WTC11 (cell line): ENCODE data around the gene GPR176. TPM values are rescaled to one million over a fixed set of nuclear protein-coding genes. Genes with fewer than 3 reads are reported as not detected.

ENCODE experiments used
- ATAC-seq: fragments of 200-7000 bp; cut with Tn5 transposase; 2 replicates; pipeline ENCODE4 v1.10.0; 2021; ENCODE audit warnings: mild to moderate bottlenecking, moderate library complexity
- CTCF ChIA-PET: fragments of 300-600 bp; sonication (Branson Sonifier 250); formaldehyde crosslinking; loops from one replicate; lab custom pipeline; 2021; ENCODE audit warnings: antibody characterized with exemption; lab: Charles Lee
- POLR2A ChIA-PET: fragments of 350-600 bp; sonication (Branson Sonifier 250); formaldehyde crosslinking; loops from one replicate; lab custom pipeline; 2021; ENCODE audit warnings: antibody characterized with exemption; lab: Charles Lee
- DNase-seq: peaks from one replicate; pipeline ENCODE4 v3.0.0; 2021; ENCODE audit warnings: low spot score
- H3K27ac Mint-ChIP-seq: 2 replicates; pipeline ENCODE4 v1.8.0; 2021; ENCODE audit warnings: mixed read lengths
- H3K27me3 Mint-ChIP-seq: 2 replicates; pipeline ENCODE4 v1.8.0; 2021; ENCODE audit warnings: low read depth, mild to moderate bottlenecking, moderate library complexity, mixed read lengths
- H3K36me3 Mint-ChIP-seq: 2 replicates; pipeline ENCODE4 v1.8.0; 2021; ENCODE audit warnings: mixed read lengths
- H3K4me1 Mint-ChIP-seq: 2 replicates; pipeline ENCODE4 v1.8.0; 2022; ENCODE audit warnings: mixed read lengths
- H3K4me3 Mint-ChIP-seq: 2 replicates; pipeline ENCODE4 v1.8.0; 2021; ENCODE audit warnings: mild to moderate bottlenecking, moderate library complexity, mixed read lengths
- H3K9me3 Mint-ChIP-seq: 2 replicates; pipeline ENCODE4 v1.8.0; 2021; ENCODE audit warnings: mixed read lengths
- CBFB ChIP-seq: sonication (generic); formaldehyde crosslinking; IDR thresholded peaks from 2 replicates; pipeline ENCODE4 v1.8.1; 2022; ENCODE audit warnings: mild to moderate bottlenecking, low read depth, missing genetic modification reagents
- CREM ChIP-seq: sonication (generic); formaldehyde crosslinking; IDR thresholded peaks from 2 replicates; pipeline ENCODE4 v1.8.1; 2022; ENCODE audit warnings: mild to moderate bottlenecking, missing genetic modification reagents, moderate library complexity
- ELF4 ChIP-seq: sonication (generic); formaldehyde crosslinking; IDR thresholded peaks from 2 replicates; pipeline ENCODE4 v1.8.1; 2022; ENCODE audit warnings: low read depth, mild to moderate bottlenecking, moderate library complexity, missing genetic modification reagents
- GABPB1 ChIP-seq: sonication (generic); formaldehyde crosslinking; IDR thresholded peaks from 2 replicates; pipeline ENCODE4 v1.8.1; 2023; ENCODE audit warnings: mild to moderate bottlenecking, missing genetic modification reagents
- HMGA2 ChIP-seq: fragments of 250-450 bp; sonication (Bioruptor Pico); IDR thresholded peaks from 2 replicates; pipeline ENCODE4 v1.4.0; 2021; ENCODE audit warnings: mild to moderate bottlenecking, moderate library complexity
- IRF2 ChIP-seq: sonication (generic); formaldehyde crosslinking; IDR thresholded peaks from 2 replicates; pipeline ENCODE4 v1.8.0; 2022; ENCODE audit warnings: low read depth, missing genetic modification reagents, borderline replicate concordance
- JUN ChIP-seq: sonication (generic); formaldehyde crosslinking; IDR thresholded peaks from 2 replicates; pipeline ENCODE4 v1.8.0; 2023; ENCODE audit warnings: mild to moderate bottlenecking, missing genetic modification reagents
- MYBL2 ChIP-seq: sonication (generic); formaldehyde crosslinking; IDR thresholded peaks from 2 replicates; pipeline ENCODE4 v1.8.1; 2023; ENCODE audit warnings: mild to moderate bottlenecking, moderate library complexity, missing genetic modification reagents
- NFATC4 ChIP-seq: fragments of 250-450 bp; sonication (Bioruptor Pico); IDR thresholded peaks from 2 replicates; pipeline ENCODE4 v1.9.0; 2021; ENCODE audit warnings: mild to moderate bottlenecking
- NFYB ChIP-seq: sonication (generic); formaldehyde crosslinking; conservative IDR thresholded peaks from 2 replicates; pipeline ENCODE4 v1.8.0; 2022; ENCODE audit warnings: low read depth, missing genetic modification reagents
- NR1H2 ChIP-seq: sonication (generic); formaldehyde crosslinking; IDR thresholded peaks from 2 replicates; pipeline ENCODE4 v1.9.0; 2021; ENCODE audit warnings: mild to moderate bottlenecking, moderate library complexity, missing genetic modification reagents
- RORB ChIP-seq: fragments of 250-450 bp; sonication (Bioruptor Pico); IDR thresholded peaks from 2 replicates; pipeline ENCODE4 v1.9.0; 2021; ENCODE audit warnings: mild to moderate bottlenecking
- SOX15 ChIP-seq: fragments of 250-450 bp; sonication (Bioruptor Pico); IDR thresholded peaks from 2 replicates; pipeline ENCODE4 v1.9.0; 2021; ENCODE audit warnings: mild to moderate bottlenecking
- TP53 ChIP-seq: sonication (generic); formaldehyde crosslinking; IDR thresholded peaks from 2 replicates; pipeline ENCODE4 v1.8.1; 2023; ENCODE audit warnings: mild to moderate bottlenecking, missing genetic modification reagents
- ZBTB21 ChIP-seq: sonication (generic); formaldehyde crosslinking; IDR thresholded peaks from 2 replicates; pipeline ENCODE4 v1.8.1; 2023; ENCODE audit warnings: mild to moderate bottlenecking, missing genetic modification reagents, borderline replicate concordance
- ZNF423 ChIP-seq: fragments of 250-450 bp; sonication (Bioruptor Pico); IDR thresholded peaks from 2 replicates; pipeline ENCODE4 v2.1.2; 2022; ENCODE audit warnings: mild to moderate bottlenecking, moderate library complexity
- ZNF671 ChIP-seq: fragments of 250-450 bp; sonication (Bioruptor Pico); IDR thresholded peaks from 2 replicates; pipeline ENCODE4 v1.8.0; 2021; ENCODE audit warnings: mild to moderate bottlenecking
- total RNA-seq: library from RNA; stranded (reverse); gene quantifications from 3 replicates; pipeline ENCODE4 v1.2.3, GENCODE V29; 2021
- TF ChIP-seq, protein P1 (sequence below): sonication (generic); formaldehyde crosslinking; IDR thresholded peaks from 2 replicates; pipeline ENCODE4 v1.8.1; 2022; ENCODE audit warnings: missing genetic modification reagents, borderline replicate concordance
- TF ChIP-seq, protein P2 (sequence below): sonication (generic); formaldehyde crosslinking; IDR thresholded peaks from 2 replicates; pipeline ENCODE4 v1.8.0; 2023; ENCODE audit warnings: missing genetic modification reagents
- TF ChIP-seq, protein P3 (sequence below): sonication (generic); formaldehyde crosslinking; conservative IDR thresholded peaks from 2 replicates; pipeline ENCODE4 v1.8.1; 2022; ENCODE audit warnings: mild to moderate bottlenecking, missing genetic modification reagents
- TF ChIP-seq, protein P4 (sequence below): sonication (generic); formaldehyde crosslinking; IDR thresholded peaks from 2 replicates; pipeline ENCODE4 v1.8.1; 2023; ENCODE audit warnings: mild to moderate bottlenecking, missing genetic modification reagents, borderline replicate concordance
- TF ChIP-seq, protein P5 (sequence below): sonication (generic); formaldehyde crosslinking; IDR thresholded peaks from 2 replicates; pipeline ENCODE4 v1.8.1; 2023; ENCODE audit warnings: mild to moderate bottlenecking, missing genetic modification reagents
- TF ChIP-seq, protein P6 (sequence below): fragments of 200-600 bp; IDR thresholded peaks from 2 replicates; pipeline ENCODE4 v1.8.0; 2022; ENCODE audit warnings: antibody characterized with exemption

Gene GPR176
- total RNA-seq, 1 experiment from 2014 or later: 117 TPM

DNA sequence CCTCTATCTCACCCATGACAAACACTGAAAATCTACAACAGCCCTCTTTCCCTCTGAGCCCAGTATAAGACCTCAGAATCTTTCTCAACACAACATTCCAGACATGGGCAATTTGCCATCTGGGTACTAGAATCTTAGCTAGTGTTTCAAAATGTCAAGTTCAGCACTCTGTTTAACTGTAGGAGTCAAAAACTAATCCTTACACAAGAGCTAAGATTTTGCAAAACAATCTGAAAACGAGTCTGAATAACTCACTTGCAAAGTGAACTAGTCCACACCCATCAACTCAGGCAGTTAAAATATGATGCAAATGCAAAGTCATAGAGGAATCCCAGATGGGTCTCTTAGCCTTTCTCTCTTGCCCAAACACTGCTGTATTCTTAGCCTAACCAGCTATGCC is 67.8 kb downstream of the GPR176 start:
- ChIA-PET CTCF (no interaction called here), POLR2A (no interaction called here)
- Mint-ChIP-seq H3K4me3 (no peak overlapping the region), H3K36me3 (peaks cover 4% of the 10 kb centered on the region; the same call in 1 of the 2 replicates), H3K27ac (peak overlapping the region; percentile 17), H3K4me1 (peaks cover 82% of the 10 kb centered on the region), H3K27me3 (no peaks in the 10 kb centered on the region), H3K9me3 (no peaks in the 10 kb centered on the region)
- ATAC-seq (no peak), DNase-seq (no peak)
- TF ChIP-seq IRF2: no peak
- TF ChIP-seq, protein P1, sequence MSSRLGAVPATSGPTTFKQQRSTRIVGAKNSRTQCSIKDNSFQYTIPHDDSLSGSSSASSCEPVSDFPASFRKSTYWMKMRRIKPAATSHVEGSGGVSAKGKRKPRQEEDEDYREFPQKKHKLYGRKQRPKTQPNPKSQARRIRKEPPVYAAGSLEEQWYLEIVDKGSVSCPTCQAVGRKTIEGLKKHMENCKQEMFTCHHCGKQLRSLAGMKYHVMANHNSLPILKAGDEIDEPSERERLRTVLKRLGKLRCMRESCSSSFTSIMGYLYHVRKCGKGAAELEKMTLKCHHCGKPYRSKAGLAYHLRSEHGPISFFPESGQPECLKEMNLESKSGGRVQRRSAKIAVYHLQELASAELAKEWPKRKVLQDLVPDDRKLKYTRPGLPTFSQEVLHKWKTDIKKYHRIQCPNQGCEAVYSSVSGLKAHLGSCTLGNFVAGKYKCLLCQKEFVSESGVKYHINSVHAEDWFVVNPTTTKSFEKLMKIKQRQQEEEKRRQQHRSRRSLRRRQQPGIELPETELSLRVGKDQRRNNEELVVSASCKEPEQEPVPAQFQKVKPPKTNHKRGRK: no peak
- no peak for TF ChIP-seq CBFB (CRISPR knock-in tag)
- TF ChIP-seq NFYB (CRISPR knock-in tag): no peak
- TF ChIP-seq, protein P2, sequence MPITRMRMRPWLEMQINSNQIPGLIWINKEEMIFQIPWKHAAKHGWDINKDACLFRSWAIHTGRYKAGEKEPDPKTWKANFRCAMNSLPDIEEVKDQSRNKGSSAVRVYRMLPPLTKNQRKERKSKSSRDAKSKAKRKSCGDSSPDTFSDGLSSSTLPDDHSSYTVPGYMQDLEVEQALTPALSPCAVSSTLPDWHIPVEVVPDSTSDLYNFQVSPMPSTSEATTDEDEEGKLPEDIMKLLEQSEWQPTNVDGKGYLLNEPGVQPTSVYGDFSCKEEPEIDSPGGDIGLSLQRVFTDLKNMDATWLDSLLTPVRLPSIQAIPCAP (CRISPR knock-in tag): no peak
- TF ChIP-seq JUN (CRISPR knock-in tag): no peak

DNA sequence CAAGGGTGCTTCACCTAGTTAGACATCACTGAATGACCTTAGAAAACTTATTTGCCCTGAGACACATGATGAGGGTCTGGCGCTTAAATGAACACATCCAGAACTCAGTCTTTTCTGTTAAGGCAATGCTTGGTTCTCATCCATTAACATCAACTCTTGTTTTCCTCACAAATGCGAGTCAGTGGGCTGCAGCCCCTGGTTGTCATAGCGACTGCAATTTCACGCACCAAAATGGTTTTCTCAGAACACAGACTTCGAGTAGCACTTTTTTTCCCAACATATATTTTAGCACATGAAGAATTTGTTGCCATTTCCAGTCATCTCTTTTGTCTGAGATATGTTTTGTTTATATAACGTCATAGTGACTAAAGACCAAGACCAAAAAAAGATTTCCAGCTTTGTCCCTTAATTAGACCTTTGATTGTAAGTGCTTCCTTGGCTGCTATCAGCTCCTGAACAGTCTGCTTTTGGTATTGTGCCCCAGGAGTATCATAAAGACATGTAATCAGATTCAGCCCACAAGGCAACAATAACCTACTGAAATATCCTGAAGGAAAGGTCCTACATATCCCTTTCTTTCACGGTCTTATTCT is 68.5 kb downstream of the GPR176 start:
- peak overlapping the region; percentile 30; the same call in 1 of the 2 replicates for H3K27ac Mint-ChIP-seq
- H3K4me1 Mint-ChIP-seq: peaks cover 83% of the 10 kb centered on the region
- no peaks in the 10 kb centered on the region for H3K9me3 Mint-ChIP-seq
- peaks cover under 1% of the 10 kb centered on the region; the same call in 1 of the 2 replicates for H3K36me3 Mint-ChIP-seq
- no peak for DNase-seq
- H3K27me3 Mint-ChIP-seq: no peaks in the 10 kb centered on the region
- H3K4me3 Mint-ChIP-seq: no peak overlapping the region
- TF ChIP-seq SOX15: no peak
- TF ChIP-seq CREM: no peak
- TF ChIP-seq ZNF423 (CRISPR knock-in tag): no peak
- TF ChIP-seq, protein P3, sequence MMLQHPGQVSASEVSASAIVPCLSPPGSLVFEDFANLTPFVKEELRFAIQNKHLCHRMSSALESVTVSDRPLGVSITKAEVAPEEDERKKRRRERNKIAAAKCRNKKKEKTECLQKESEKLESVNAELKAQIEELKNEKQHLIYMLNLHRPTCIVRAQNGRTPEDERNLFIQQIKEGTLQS (CRISPR knock-in tag): no peak
- no peak for TF ChIP-seq MYBL2
- TF ChIP-seq CBFB (CRISPR knock-in tag): no peak
- no peak for TF ChIP-seq NR1H2 (CRISPR knock-in tag)
- TF ChIP-seq, protein P4, sequence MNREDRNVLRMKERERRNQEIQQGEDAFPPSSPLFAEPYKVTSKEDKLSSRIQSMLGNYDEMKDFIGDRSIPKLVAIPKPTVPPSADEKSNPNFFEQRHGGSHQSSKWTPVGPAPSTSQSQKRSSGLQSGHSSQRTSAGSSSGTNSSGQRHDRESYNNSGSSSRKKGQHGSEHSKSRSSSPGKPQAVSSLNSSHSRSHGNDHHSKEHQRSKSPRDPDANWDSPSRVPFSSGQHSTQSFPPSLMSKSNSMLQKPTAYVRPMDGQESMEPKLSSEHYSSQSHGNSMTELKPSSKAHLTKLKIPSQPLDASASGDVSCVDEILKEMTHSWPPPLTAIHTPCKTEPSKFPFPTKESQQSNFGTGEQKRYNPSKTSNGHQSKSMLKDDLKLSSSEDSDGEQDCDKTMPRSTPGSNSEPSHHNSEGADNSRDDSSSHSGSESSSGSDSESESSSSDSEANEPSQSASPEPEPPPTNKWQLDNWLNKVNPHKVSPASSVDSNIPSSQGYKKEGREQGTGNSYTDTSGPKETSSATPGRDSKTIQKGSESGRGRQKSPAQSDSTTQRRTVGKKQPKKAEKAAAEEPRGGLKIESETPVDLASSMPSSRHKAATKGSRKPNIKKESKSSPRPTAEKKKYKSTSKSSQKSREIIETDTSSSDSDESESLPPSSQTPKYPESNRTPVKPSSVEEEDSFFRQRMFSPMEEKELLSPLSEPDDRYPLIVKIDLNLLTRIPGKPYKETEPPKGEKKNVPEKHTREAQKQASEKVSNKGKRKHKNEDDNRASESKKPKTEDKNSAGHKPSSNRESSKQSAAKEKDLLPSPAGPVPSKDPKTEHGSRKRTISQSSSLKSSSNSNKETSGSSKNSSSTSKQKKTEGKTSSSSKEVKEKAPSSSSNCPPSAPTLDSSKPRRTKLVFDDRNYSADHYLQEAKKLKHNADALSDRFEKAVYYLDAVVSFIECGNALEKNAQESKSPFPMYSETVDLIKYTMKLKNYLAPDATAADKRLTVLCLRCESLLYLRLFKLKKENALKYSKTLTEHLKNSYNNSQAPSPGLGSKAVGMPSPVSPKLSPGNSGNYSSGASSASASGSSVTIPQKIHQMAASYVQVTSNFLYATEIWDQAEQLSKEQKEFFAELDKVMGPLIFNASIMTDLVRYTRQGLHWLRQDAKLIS (CRISPR knock-in tag): no peak
- TF ChIP-seq NFATC4: no peak
- no peak for TF ChIP-seq TP53
- TF ChIP-seq, all 79 proteins: peak for 0
- ATAC-seq: no peak
- ChIA-PET CTCF (no interaction called here), POLR2A (no interaction called here)

DNA sequence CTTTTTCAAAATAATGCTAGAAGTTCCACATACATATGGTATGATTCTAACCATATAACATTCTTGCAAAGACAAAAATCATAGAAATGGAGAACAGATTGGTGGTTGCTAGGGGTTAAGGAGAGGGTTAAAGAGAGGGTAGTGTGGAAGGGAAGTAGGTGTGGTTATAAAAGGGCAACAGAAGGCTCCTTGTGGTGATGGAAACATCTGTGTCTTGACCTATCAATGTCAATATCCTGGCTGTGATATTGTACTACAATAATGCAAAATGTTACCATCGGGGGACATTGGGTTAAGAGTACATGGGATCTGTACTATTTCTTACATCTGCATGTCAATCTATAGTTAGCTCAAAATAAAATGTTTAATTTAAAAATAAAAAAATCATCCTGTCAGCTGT is 69.6 kb downstream of the GPR176 start:
- H3K27ac Mint-ChIP-seq: 0 out of 2 replicates have a peak overlapping the region, but pooled peaks have one; percentile 1
- H3K4me3 Mint-ChIP-seq: no peak overlapping the region
- TF ChIP-seq, protein P5, sequence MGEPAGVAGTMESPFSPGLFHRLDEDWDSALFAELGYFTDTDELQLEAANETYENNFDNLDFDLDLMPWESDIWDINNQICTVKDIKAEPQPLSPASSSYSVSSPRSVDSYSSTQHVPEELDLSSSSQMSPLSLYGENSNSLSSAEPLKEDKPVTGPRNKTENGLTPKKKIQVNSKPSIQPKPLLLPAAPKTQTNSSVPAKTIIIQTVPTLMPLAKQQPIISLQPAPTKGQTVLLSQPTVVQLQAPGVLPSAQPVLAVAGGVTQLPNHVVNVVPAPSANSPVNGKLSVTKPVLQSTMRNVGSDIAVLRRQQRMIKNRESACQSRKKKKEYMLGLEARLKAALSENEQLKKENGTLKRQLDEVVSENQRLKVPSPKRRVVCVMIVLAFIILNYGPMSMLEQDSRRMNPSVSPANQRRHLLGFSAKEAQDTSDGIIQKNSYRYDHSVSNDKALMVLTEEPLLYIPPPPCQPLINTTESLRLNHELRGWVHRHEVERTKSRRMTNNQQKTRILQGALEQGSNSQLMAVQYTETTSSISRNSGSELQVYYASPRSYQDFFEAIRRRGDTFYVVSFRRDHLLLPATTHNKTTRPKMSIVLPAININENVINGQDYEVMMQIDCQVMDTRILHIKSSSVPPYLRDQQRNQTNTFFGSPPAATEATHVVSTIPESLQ (CRISPR knock-in tag): no peak
- TF ChIP-seq RORB (CRISPR knock-in tag) (no peak), MYBL2 (no peak), ZBTB21 (CRISPR knock-in tag) (no peak), HMGA2 (CRISPR knock-in tag) (no peak), GABPB1 (CRISPR knock-in tag) (no peak), ELF4 (CRISPR knock-in tag) (no peak), ZNF671 (no peak)
- TF ChIP-seq, protein P3 (CRISPR knock-in tag): no peak
- TF ChIP-seq, protein P6, sequence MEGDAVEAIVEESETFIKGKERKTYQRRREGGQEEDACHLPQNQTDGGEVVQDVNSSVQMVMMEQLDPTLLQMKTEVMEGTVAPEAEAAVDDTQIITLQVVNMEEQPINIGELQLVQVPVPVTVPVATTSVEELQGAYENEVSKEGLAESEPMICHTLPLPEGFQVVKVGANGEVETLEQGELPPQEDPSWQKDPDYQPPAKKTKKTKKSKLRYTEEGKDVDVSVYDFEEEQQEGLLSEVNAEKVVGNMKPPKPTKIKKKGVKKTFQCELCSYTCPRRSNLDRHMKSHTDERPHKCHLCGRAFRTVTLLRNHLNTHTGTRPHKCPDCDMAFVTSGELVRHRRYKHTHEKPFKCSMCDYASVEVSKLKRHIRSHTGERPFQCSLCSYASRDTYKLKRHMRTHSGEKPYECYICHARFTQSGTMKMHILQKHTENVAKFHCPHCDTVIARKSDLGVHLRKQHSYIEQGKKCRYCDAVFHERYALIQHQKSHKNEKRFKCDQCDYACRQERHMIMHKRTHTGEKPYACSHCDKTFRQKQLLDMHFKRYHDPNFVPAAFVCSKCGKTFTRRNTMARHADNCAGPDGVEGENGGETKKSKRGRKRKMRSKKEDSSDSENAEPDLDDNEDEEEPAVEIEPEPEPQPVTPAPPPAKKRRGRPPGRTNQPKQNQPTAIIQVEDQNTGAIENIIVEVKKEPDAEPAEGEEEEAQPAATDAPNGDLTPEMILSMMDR: no peak

More for the DNA sequence above, 69.6 kb downstream of the GPR176 start:
- H3K9me3 Mint-ChIP-seq: no peaks in the 10 kb centered on the region
- H3K27me3 Mint-ChIP-seq: no peaks in the 10 kb centered on the region
- ChIA-PET CTCF (no interaction called here), POLR2A (no interaction called here)
- H3K4me1 Mint-ChIP-seq: peaks cover 84% of the 10 kb centered on the region
- DNase-seq (no peak), ATAC-seq (no peak)
- no peaks in the 10 kb centered on the region for H3K36me3 Mint-ChIP-seq
